Stimulated activated CD8-positive, alpha-beta memory T cell treated with anti-CD3 and anti-CD28 coated beads, Interleukin-12 subunit alpha, Interleukin-12 subunit beta, amount 100 ng/mL, for 1 hour (primary cell): ENCODE data around the gene KMO.
A peak's percentile ranks its signal among the peaks of the same experiment; 100 is the strongest.

Source experiments
- DNase-seq: peaks from one replicate; pipeline ENCODE4 v3.0.0-alpha.2; 2020; ENCODE audit warnings: low read depth

Gene KMO

DNA sequence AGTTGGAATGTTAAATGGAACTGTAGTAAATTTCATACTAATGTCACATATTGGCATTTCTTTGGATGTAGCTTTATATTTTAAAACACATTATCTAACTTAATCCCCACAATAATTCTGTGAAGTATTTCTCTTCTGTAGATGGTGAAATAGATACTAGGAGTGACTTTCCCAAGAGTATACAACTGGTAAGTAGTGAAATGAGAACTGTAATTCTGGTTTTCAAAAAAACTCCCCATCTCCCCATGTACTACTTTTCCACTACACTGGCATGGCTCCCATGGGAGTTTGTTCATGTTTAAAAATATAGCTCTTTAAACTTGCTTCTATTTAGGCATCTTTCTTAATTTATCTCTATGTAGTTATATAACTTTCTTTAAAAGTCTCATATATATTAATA, 97.8 kb downstream of the KMO start:
- no peak for DNase-seq

DNA sequence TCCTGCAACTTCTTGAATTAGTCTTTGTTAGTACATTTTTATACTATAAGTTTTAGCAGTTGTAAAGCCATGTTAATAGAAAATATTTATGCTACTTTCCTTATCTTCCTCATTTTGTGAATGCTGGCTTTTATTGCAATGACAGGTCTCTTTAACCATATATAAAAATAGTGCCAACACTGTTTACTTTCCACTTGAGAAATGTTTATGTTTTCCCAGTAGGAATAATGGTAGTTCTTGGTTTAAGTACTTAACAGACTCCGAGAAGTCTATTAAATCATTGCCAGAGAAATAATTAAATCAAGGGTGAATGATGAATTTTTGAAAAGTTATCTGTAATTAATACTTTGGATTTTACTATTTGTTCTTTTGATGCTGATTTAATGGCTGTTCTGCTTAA, 98.3 kb downstream of the KMO start:
- DNase-seq = no peak

DNA sequence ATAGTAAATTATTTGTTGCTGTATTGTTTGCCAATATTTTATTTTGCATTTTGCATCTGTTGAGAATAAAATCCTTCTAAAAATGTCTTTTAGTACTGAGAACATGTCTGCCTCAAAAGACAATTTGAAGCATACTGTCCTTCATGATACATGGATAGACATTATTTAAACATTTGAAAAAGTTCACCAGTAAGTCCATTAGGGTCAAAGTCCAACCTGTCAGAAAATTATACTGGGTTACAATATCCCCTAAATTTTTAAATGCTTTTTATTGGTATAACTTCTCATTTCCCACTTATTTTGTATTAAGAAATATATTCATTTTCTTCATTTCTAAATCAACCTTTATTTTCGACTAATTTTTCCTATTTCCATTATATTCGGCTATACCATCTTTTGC, 98.7 kb downstream of the KMO start:
- DNase-seq = no peak

DNA sequence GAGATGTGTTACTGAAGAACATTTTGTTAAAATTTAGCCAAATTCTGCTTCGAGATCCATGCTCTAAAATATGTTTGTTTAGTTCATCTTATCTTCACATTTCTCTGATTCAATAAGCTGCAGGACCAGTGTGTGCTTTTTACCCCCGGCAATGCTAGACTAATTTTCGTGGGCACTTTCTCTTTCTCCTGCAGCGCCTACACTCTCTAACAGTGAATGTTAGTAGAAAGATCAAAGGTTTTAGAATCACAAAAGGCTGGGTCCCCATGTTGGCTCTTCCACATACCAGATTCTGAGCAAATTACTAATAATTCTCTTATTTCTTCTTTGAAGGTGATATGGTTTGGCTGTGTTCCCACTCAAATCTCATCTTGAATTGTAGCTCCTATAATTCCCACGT, 99.5 kb downstream of the KMO start:
- DNase-seq = no peak

DNA sequence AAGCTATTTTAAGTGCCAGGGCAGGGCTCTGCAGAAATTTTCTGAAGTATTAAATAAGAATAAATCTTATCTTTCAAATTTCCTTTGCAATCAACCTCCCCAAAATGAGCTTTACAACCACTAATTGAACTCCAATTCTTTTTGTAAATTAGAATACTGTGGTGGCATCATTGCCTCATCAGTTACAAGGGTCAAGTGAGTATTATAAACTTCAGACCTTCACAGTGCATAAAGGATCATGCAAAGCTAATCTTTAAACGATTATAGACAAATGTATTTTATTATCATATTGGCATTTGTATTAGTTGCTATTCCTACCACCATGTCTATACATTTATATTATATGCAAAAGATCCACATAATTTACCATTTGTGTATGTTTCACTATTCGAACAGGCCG, 100.8 kb downstream of the KMO start:
- DNase-seq = no peak

DNA sequence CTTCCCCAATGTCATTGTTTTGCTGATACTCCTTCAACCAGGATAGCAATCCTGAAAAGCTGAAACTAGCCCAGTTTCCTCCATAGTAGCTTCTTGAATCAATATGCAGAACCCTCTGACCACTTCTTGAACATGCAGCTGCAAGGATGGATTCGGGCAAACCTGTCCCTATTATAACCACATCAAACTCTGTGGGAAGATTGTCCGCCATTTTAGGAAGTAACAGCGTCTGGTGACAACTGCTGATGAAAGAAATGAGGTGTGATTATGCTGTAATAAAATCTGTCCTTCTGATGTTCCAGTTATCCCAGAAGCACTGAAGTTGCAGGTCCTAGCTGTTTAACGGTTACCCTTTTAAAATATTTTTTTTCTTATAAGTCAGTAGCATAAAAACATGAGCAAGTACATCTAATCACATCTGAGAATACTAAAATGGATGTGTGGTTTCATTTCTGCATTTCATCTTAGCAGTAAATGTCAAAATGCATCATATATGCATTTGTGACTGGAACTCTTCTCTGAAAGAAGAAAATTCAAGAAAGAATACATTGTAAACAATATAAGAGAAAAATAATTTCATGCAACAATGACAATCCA, 103.5 kb downstream of the KMO start:
- DNase-seq = no peak

DNA sequence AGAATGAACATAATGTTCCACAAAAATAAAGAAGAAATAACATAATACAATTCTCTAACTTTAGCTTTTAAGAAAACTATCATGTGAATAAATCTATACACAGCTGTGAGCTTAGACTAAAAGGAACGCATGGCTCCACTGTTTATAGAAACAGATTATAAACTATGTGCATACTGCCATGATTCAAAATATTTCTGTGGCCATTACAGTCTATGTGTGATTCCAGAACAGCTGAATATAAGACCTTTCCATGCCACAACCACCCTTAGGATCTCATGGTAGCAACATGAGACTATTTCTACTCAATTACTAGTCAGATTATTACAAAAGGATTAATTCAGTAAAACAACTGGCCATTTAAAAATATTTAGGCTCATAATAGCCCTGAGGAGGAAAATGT, 104.1 kb downstream of the KMO start:
- no peak for DNase-seq

DNA sequence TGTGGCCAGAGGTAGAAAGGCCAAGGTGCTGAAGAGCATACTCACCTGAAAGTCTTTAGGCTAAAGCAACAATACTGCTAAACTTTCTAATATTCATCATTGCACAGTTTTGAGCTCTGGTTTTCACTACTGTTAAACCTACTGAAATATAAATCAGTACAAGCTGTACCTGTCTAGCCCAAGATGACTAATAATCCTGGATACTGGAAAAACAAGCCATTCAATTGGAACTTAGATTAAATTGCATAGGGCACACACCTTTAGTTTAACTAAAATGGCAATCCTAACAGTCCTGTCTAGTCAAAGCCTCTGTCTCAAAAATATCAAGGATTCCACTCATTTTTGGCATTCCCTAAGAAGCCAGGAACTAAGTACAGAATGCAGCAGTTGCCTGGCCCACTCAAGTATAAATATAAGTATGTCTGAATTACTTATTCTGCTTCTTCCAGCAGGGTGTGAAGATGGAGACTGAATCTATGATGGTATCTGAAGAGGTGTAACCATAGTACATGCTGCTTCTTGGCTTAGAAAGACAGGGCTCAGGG, 104.9 kb downstream of the KMO start:
- no peak for DNase-seq

DNA sequence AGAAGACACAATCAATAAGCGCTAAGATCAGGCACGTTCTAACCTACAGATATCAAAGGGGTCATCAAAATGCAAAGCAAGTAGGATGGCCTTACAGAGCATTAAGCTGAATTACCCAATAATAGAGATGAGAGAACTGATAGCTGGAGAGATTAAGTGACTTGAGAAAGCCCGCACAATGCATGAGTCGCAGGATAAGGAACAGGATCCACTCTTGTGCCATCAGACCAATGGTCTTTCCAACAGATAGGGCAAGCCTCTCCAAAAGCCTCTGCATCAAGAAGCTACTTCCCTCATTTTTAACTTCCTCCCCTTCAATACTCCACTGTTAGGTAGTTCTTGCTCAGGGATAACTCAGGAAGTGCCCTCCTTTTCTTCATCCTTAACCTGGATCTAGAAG, 105.4 kb downstream of the KMO start:
- no peak for DNase-seq

DNA sequence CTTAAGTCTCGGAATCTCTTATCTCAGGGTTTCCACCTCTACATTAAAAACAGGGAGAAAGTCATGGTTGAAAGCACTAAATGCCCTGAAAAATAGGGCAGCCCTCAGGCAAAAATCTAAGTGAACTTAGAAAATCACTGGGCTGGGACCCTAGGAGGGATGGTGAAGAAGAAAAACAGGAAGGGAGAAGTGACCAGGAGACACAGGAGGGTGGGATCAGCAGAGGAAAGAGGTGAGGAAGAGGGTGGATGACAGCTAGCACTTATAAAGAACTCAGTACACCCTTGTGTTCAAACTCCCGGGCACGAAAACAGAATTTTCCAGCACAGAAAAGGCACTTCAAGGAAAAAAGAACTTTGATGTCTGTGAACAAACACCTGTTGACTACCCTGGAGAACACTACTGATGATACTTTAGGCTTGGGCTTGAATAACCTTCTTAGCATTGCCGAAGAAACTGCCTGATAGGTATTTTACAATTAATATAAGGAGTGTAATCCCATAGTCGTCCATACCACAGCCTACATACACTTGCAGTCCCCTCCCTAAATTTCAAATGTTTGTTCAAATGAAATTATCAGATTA, 106.0 kb downstream of the KMO start:
- no peak for DNase-seq

DNA sequence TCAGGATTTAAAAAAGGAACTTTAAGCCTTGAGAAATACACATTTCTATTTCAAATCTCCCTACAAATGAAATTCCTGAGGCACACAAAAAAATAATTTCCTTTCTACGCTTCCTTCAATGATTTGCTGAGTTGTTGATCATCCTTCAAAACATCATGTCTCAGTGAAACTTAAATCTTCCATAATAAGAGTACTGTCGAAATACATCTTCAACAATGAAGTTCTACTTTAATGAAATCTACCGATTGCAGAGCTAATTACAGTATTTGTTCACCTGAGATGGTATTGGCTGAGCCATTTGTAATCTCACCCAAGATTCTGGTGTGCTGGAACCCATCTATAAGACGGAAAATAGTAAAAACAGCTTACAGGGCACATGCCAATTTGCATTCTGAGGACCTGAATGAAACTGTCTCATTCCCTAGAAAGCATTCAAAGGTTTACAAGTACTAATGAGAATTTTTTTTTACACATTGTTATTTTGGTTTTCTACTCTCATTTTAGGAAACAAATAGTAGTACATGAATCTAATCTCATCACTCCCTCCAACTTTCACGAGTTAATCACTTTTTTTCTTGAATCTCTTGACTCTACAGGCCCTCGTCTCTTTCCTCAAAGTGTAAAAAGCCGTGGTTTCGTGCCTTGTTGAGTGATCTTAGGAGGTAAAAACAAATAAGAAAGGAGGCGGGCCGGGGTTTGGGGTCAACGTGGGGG, 106.9 kb downstream of the KMO start:
- DNase-seq = no peak

DNA sequence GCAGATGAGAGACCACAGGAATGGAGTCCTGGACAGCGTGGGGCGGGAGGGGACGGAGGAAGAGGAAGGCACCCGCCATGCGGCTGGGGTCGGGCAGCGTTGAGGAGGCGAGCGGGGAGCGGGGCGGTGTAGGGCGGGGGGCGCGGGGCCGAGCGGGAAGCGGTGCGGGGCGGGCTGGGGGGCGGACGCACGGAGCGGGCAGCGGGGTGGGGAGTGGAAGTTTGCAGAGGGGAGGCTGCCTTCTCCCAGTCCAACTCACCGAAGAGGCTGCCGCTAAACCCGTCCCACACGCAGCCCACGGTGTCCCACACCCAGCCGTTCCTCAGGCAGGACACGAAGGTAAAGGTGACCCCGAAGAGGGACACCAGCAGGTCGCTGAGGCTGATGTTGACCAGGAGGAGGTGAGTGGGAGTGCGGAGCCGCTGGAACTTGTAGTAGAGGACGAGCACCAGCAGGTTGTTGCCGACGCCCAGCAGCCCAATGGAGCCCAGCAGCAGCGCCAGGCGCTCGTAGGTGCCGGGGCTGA, 107.5 kb downstream of the KMO start:
- DNase-seq = no peak

DNA sequence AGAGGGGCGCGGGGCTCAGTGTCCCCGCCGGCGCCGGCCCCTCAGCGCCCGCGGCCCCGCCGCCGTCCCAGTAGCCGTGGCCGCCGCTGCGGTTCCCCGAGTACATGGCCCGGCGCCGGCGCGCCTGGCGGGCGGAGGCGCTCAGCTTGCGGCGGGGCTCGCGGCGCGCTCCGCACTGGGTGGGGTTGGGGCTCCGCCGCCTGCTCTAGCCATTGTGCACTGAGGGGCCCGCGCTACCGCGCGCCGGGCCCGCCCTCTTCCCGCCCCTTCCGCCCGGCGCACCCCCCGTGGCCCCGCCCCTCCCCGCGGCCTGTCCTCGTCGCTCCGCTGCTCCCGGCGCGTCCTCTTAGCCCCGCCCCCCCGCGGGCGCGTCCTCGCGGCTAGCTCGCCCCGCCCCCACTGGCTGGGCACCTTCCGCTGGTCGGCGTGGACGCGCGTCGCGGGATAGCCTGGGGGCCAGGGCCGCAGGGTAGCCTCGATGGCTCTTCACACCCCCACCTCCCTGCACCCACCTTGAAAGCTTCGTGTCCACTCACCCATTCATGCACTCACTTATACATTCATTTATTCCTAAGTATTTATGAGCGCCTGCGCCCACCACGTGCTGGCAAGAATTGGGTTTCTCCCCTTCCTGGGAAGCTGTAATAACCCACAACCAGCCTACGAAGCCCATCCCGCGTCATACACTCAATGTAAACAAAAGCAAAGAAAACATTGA, 108.1 kb downstream of the KMO start, which contains the start of the genes CHML and OPN3:
CHML (minus strand) TSS at position 221 of the 718 bp plus-strand sequence. CDS start 4,603 bp downstream, outside the sequence.
OPN3 (minus strand) TSS at position 221 of the 718 bp plus-strand sequence; CDS start at position 106, 115 bp downstream.
- peak; percentile 79 for DNase-seq

DNA sequence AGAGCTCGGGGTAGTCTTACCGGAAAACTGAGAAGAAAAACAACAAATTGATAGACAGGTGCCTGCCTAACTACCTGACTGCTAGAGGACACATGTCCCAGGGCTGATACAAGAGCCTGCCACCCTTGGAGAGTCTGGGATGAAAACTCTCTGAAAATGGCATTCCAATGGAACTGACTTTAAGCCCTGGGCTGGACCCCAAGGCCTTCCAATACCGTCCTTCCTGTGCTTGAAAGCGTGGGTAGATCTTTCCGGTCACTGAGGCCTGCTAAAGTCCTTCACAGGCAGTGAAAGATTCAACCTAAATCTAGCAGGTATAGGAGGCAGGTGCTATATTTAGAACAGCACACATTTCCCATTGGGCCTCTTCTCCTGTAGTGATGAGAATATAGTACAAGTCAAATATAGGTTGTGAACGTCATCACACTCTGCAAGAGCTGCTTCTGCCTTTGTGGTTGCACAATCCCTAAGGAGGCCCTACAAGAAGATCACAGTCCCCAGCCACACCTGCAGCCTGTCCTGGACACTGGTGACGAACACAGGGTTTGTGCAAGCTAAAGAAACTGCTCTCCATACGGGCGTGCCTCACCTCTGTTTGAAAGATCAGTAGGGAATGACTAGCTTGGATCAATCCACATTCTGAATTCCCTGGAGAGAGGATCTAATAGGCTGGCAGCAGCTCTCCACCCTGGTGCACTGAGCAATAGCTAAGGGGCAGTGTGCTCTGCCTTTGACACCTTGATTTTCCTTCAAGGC, 108.9 kb downstream of the KMO start:
- DNase-seq = no peak

DNA sequence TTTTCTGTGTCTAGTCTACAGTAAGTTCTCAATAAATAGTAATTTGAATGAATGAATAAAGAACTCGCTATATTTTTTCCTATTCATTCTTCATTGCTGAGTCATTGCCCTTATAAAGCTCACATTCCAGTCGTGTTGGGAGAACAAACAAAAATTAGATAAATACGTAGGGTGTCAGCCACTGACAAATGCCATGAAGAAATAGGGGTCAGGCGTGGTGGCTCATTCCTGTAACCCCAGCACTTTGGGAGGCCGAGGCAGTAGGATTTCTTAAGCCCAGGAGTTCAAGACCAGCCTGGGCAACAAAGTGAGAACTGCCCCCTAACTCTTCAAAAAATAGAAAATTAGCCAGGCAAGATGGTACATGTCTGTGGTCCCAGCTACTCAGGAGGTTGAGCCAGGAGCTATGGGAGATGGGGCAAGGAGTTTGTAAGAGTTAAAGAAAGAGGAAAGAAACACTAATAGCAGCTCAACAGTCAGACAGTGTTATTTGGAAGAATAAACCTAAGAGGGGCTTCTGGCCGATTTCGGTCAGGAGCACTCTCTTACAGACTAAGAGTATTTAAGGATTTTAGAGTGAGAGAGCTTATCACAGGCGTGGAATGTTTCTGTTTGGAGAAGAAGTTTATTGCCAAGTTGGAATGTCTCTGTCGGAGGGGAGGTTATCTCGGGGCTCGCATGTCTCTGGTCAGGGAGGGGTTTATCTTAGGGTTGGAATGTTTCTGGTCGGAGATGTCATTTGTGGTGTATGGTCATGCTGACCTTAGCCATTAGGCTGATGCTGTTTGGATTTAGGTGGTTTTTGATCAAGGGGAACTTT, 109.8 kb downstream of the KMO start:
- no peak for DNase-seq

DNA sequence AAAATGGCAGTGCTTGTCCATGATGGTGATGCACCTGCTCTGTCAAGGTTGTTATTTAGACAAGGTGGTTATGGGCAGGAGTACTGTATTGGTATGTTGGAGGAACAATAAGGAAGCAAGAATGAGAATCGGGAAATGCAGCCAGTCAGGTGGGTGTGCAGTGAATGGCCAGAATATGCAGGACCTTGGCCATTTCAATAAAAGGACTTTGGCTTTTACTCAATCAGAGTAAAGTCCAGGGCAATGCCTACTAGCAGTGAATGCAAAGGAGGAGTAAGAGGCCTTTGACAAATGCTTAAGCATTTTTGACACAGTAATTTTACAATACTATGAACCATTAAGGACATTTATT, 110.4 kb downstream of the KMO start:
- DNase-seq = no peak

DNA sequence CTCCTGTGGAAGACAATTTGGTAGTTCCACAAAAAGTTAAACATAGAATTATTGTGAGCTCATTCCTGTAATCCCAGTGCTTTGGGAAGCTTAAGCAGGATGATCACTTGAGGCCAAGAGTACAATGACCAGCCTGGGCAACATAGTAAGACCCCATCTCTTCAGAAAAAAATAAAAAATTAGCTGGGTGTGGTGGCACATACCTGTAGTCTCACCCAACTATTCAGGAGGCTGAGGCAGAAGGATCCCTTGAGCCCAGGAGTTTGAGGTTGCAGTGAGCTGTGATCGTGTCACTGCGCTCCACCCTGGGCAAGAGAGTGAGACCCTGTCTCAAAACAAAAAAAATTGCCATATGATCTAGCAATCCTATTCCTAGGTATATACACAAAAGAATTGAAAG, 112.1 kb downstream of the KMO start:
- DNase-seq = no peak

DNA sequence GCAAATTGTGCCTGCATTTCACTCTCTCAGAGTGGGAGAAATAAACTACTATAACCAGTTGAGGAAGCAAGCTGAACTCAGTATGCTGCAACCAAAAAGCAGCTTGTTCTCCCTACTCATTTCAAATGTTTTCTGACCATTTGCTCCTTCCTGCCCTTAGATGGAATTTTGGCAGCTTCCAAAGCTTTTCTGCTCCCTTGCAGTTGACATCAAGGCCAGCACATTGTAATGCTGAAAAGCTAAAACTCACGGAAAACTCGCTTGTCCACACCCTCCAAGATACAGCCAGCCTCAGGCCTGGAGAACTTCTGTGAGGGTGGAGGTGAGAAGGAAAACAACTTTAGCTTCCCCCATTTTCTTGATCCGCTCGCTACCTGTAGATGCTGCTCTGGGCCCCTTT, 113.0 kb downstream of the KMO start:
- no peak for DNase-seq
